Hindlimb muscle (tissue), 1 donor: ENCODE results near the gene TUBB8. TPM values are rescaled to one million over a fixed set of nuclear protein-coding genes. Genes with fewer than 3 reads are reported as not detected.
"Not testable (repeated sequence)": the region's sequence is repeated elsewhere in the genome, so short reads cannot be mapped to it uniquely, and the experiment has no call there.

ENCODE experiments used
- DNase-seq: peaks from one replicate; pipeline ENCODE4 v3.0.0-alpha.2; 2013
- polyA plus RNA-seq: library from polyadenylated mRNA; unstranded; fragments of 120-200 nt; gene quantifications from one replicate; pipeline ENCODE4 v1.2.1, GENCODE V29; 2013; ENCODE audit not compliant: insufficient read length

Gene TUBB8
- not detected for polyA plus RNA-seq

DNA sequence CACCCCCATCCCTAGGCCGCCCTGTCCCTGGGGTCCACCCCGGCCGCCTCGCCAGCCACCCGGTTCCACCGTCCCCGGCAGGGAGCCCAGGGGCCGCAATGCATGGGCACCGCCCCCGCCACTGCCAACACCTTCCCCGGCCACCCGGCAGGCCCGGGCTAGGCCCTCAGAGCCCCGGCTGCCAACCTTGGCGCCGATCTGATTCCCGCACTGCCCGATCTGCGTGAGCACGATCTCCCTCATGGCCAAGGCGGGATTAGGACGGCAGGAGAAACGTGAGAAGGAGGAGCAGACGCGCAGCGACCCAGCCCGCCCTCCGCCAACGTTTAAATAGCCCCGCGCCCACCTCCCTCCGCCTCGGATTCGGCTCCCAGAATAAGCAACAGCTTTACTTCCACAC lies at the start of gene TUBB8:
Gene TUBB8 (minus strand): TSS at position 301 of the 400 bp plus-strand sequence. CDS start 58 bp downstream, at position 243.
- no peak for DNase-seq

DNA sequence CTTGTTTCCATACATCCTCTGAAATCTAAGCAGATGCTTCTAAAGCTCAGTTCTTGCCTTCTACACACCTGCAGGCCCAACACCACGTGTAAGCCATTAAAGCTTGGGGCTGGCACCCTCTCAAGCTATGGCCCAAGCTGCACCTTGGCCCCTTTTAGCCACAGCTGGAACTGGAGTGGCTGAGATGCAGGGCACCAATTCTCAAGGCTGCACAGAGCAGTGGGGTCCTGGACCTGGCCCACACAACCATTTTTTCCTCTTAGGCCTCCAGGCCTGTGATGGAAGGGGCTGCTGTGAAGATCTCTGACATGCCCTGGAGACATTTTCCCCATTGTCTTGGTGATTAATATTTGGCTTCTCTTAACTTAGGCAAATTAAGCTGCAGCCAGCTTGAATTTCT lies 47.4 kb upstream of the TUBB8 start:
- no peak for DNase-seq

GRCh38 chr10:95356-96115 lies 46.4 kb upstream of the TUBB8 start:
- DNase-seq: no peak

- DNase-seq: no peak
Measured at GRCh38 chr10:94613-95012, 45.5 kb upstream of the TUBB8 start.

DNA sequence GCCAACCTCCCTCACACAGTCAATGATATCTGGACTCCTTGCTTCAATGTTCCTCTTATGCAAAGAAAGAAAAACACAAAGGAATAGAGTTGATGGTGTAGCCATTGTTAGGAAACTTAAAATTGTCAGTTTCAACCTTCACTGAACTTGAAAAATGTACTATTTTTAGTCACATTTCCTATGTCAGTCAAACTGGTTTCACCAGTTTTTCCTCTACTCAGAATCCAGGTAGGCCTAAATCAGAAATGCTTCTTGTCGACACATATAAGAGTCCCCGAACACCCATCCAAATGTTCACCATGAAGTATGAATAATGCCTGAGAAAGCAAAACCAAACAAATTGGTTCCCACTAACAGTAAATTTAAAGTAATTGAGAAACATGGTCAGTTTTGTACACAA lies 43.8 kb upstream of the TUBB8 start:
- DNase-seq: no peak

- no peak for DNase-seq
Measured at GRCh38 chr10:92153-92552, 43.1 kb upstream of the TUBB8 start.

DNA sequence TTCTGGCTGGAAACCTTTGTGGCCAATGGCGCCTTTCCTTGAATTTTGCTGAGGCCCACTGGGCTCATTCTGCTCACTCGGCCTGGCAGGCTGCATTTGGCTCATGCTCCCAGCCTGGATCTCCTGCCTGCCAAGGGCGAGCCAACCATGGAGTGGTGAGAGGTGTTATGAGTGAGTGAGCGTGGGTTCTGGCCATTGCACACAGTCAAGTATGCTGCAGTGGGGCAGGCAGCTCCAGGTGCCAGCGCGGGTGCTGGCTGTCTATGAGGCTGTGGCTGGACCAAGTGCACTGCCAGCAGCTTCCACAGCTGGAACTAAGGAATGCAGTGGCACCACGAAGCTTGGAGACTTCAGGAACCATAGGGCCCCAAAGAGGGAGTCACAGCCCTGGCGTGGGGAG lies 42.2 kb upstream of the TUBB8 start:
- DNase-seq: no peak

- DNase-seq: no peak
Measured at GRCh38 chr10:90161-90560, 41.1 kb upstream of the TUBB8 start.

GRCh38 chr10:89248-89647 lies 40.2 kb upstream of the TUBB8 start:
- no peak for DNase-seq

DNA sequence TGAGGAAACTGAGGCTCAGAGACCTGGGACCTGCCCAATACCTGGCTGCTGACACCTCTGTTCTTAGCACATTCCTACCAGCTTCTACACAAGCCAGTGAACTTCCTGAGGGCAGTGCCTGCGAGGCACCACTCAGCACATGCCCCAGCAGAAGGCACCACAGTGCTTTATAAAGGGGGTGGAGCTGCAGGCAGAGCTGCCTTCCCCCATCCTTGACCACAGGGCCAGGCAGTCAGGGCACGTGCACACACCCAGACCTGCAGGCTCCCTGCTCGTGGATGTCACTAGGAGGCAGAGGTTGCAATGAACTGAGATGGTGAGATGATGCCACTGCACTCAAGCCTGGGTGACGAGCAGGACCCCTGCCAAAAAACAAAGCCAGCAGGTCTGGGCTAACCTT lies 39.2 kb upstream of the TUBB8 start:
- DNase-seq: no peak

GRCh38 chr10:87177-88080 lies 38.3 kb upstream of the TUBB8 start:
- no peak for DNase-seq

GRCh38 chr10:86031-86430 lies 36.9 kb upstream of the TUBB8 start:
- no peak for DNase-seq

GRCh38 chr10:85044-85443 lies 35.9 kb upstream of the TUBB8 start:
- DNase-seq: no peak

DNA sequence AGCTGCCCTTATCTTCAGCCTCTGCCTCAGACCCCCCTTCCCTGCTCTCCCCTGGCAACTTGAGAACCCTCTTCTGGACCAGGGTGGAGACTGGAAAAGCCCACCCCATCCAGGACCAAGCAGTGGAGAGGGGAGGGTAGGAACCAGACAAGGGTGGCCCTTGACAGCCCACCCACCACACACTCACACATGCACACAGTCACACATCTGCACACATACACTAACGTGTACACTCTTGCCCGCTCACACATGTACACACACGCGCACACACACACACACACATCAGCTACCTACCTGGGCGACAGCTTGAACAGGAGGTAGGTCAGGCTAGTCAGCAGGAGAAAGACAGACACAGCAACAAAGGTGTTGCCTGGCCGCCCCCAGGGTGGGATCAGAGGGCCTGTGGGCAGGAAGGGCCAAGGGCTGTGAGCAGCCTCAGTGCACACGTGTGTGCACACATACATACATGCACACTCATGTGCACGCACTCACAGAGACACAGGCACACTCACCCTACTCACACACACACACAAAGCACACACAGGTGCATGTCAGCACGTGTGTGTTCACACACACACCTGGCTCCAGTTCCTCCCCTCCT lies 34.9 kb upstream of the TUBB8 start:
- DNase-seq: no peak

GRCh38 chr10:80477-81105 lies 31.5 kb upstream of the TUBB8 start:
- no peak for DNase-seq

GRCh38 chr10:79532-80215 lies 30.6 kb upstream of the TUBB8 start:
- DNase-seq: no peak

DNA sequence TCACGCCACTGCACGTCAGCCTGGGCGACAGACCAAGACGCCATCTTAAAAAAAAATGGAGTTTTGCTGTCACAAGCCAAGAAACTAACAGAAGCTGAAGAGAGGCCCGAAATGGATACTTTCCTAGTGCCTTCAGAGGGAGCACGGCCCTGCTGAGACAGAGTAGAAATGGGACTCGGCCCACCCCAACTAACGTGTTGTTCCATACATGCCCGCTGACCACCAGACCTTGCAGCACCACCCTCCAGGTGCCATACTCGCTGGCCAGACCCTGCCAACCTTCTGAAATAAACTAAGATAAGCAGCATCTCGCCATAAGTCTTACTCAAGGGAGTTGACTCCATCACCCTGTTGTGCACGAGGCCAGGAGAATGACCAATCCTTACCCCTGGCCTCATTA lies 29.5 kb upstream of the TUBB8 start:
- DNase-seq: no peak

DNA sequence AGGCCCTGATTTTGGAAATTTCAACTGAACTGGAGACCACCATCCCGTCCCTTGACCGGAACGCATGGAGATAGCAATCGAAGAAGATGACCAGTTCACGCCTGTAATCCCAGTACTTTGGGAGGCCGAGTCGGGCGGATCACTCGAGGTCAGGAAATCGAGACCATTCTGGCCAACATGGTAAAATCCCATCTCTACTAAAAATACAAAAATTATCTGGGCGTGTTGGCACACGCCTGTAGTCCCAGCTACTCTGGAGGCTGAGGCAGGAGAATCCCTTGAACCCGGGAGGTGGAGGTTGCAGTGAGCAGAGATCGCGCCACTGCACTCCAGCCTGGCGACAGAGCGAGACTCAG lies 25.1 kb upstream of the TUBB8 start:
- DNase-seq: not testable (repeated sequence)

DNA sequence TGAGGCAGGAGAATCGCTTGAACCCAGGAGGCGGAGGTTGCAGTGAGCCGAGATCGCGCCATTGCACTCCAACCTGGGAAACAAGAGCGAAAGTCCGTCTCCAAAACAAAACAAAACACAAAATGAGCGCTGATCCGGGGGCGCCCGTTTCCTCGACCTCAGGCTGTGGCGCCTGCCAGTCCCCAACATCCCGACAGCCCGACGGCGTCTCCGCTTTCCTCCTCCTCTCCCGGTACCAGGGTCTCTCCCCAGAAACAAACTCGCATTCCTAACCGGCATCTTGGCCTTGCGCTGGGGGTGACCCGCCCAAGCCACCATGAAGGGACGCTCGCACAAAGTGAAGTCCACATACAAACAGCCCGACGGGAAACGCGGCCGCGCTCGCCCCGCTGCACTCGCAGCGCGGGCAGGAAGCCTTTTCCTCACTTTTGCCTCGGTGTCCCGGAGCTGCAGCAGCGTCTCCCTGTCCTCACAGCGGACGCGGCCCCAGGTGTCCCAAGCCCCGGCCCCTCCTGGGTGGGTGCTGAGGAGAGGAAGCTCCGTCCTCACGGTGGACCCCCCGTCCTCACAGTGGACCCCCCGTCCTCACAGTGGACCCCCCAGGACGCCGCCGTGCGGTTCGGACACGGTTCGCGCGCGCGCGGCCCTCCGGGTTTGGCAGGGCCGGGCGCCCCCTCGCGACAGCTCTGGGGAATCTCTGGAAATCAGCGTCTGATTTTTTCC lies 24.6 kb upstream of the TUBB8 start:
- DNase-seq: peak; percentile 48

DNA sequence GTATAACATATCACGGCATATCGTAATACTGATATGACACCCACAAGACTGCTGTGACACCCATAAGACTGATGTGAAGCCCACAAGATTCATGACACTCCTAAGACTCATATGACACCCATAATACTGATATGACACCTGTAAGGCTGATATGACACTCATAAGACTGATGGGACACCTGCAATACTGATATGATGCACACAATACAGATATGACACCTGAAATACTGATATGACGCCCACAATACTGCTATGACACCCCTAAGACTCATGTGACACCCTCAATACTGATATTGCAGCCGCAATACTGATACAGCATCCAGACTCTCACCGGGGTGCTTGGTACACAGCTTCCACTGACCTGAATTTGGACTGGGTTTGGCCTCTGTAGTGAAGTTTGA lies 19.1 kb upstream of the TUBB8 start:
- not testable (repeated sequence) for DNase-seq

DNA sequence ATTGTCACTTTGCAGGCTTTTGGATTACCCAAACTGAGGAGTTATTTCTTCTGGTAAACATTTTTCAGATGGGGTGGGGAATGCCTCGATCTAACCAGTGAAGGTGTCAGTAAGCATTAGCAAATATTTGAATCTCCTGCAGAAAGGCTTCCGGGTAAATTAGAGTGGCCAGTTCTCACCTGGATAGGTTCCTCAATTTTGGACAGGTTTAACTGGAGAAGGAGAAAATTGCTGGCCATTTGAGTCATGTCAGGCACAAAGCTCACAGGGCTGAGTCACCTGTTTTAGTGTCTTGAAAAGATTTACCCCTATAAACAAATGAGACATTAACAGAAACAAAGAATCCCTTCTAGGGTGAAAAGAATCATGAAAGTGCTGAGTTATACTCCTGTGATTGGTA lies 830 bp upstream of the TUBB8 start:
- not testable (repeated sequence) for DNase-seq

- DNase-seq: not testable (repeated sequence)
Measured at GRCh38 chr10:47864-48263, 1.2 kb downstream of the TUBB8 start.
